Activated gamma-delta T cell treated with Interleukin-2 at 50 U/mL for 16 hours (primary cell): ENCODE results near the gene CRTC3.
"Not testable (repeated sequence)": the region's sequence is repeated elsewhere in the genome, so short reads cannot be mapped to it uniquely, and the experiment has no call there.

Experiments
- DNase-seq: peaks from one replicate; pipeline ENCODE4 v3.0.0-alpha.2; 2020

CRTC3 gene

GRCh38 chr15:90657520-90658172, 127.9 kb downstream of the CRTC3 start:
- DNase-seq, result peak; percentile 57

- no peak for DNase-seq
Measured at GRCh38 chr15:90659481-90659880, 129.8 kb downstream of the CRTC3 start.

- DNase-seq, result peak; percentile 62
Measured at GRCh38 chr15:90660195-90660998, 130.7 kb downstream of the CRTC3 start.

- DNase-seq, result not testable (repeated sequence)
Measured at GRCh38 chr15:90660999-90661330, 131.2 kb downstream of the CRTC3 start.

- not testable (repeated sequence) for DNase-seq
Measured at GRCh38 chr15:90664081-90664461, 134.3 kb downstream of the CRTC3 start.

GRCh38 chr15:90664650-90665287, 135.0 kb downstream of the CRTC3 start:
- no peak for DNase-seq

- peak; percentile 26 for DNase-seq
Measured at GRCh38 chr15:90665288-90666134, 135.8 kb downstream of the CRTC3 start.

- no peak for DNase-seq
Measured at GRCh38 chr15:90666135-90666909, 136.6 kb downstream of the CRTC3 start.

- DNase-seq, result no peak
Measured at GRCh38 chr15:90667073-90667754, 137.5 kb downstream of the CRTC3 start.

GRCh38 chr15:90667755-90668345, 138.1 kb downstream of the CRTC3 start:
- not testable (repeated sequence) for DNase-seq

- not testable (repeated sequence) for DNase-seq
Measured at GRCh38 chr15:90670631-90671030, 140.9 kb downstream of the CRTC3 start.

- no peak for DNase-seq
Measured at GRCh38 chr15:90671216-90671615, 141.5 kb downstream of the CRTC3 start.

GRCh38 chr15:90673357-90673756, 143.6 kb downstream of the CRTC3 start:
- not testable (repeated sequence) for DNase-seq

- DNase-seq, result no peak
Measured at GRCh38 chr15:90674476-90674875, 144.8 kb downstream of the CRTC3 start.

GRCh38 chr15:90675464-90675863, 145.7 kb downstream of the CRTC3 start:
- DNase-seq, result no peak

GRCh38 chr15:90677807-90678790, 148.4 kb downstream of the CRTC3 start:
- DNase-seq, result no peak

- no peak for DNase-seq
Measured at GRCh38 chr15:90679959-90680358, 150.2 kb downstream of the CRTC3 start.

GRCh38 chr15:90680371-90680935, 150.7 kb downstream of the CRTC3 start:
- no peak for DNase-seq

- DNase-seq, result no peak
Measured at GRCh38 chr15:90681056-90681455, 151.3 kb downstream of the CRTC3 start.

GRCh38 chr15:90681480-90681879, 151.8 kb downstream of the CRTC3 start:
- no peak for DNase-seq
